ENCODE data around the gene FXYD5. TPM values are rescaled to one million over a fixed set of nuclear protein-coding genes. Genes with fewer than 3 reads are reported as not detected.

FXYD5 gene
- total and polyA plus RNA-seq, 9 of the 15 experiments (the other 6 are each of a cell fraction or from before 2014, with no cell fraction given), result 104 to 537 (median 174) TPM

DNA sequence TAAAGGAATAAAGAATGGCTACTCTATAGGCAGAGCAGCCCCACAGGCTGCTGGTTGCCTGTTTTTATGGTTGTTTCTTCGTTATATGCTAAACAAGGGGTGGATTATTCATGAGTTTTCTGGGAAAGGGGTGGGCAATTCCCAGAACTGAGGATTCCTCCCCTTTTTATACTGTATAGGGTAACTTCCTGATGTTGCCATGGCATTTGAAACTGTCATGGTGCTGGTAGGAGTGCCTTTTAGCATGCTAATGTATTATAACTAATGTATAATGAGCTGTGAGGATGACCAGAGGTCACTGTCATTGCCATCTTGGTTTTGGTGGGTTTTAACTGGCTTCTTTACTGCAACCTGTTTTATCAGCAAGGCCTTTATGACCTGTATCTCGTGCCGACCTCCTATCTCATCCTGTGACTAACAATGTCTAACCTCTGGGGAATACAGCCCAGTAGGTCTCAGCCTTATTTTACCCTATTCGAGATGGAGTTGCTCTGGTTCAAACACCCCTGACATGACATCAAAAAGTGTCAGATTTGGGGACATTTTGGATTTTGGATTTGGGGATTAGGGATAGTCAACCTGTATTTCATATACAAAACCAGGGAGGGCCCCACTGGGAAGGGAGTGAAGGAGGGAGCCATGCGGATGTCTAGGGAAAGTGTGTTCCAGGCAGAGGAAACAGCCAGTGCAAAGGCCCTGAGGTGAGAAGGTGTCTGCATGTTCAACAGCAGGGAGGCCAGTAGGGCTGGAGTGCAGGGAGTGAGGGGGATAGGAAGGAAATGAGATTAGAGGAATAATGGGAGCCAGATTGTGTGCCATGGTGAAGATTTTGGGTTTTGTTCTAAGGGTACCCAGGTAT, 10.9 kb downstream of the FXYD5 start (continued):
- peak; percentile 96 for TF ChIP-seq ZNF311 (CRISPR knock-in tag; IDR thresholded peaks at IDR 0.05)
- TF ChIP-seq ZNF584 (CRISPR knock-in tag; IDR thresholded peaks at IDR 0.05; ENCODE audit: low read depth), result peak; percentile 81; the same call in 1 of the 2 replicates

DNA sequence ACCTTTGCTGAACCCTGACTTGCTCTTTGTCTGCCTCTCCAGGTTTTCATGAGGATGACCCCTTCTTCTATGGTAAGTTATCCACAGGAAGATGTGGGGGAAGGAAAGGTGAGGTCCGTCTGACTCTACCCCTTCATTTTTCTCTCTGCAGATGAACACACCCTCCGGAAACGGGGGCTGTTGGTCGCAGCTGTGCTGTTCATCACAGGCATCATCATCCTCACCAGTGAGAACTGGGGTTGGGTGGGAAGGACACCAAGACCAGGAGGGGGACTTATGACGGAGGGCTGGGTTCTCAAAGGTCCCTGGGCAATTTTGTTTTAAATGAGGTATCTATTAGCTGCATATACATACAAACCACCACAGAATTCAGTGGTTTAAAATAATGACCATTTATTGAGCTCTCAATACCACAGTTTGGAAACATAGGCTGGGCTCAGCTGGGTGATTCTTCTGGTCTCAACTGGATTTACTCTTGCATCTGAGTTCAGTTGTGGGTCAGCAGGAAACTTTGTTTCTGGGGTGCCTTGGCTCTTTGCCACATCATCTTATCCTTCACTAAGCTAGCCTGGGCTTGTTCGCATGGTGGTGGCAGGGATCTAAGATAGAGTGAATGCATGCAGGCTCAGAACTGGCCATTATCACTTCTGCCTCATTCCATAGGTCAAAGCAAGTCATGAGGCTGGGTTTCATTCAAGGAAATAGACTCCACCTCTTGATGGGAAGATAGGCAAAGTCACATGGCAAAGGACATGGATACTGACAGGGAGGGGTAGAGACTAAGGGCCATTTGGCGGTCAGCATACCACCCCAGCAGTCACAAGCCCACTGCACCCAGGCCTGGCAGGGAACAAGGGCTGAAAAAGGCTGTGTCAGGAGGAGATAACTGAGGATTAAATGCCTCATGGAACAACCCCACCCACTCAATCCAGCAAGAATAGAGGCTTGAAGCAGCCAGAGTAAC, 11.8 kb downstream of the FXYD5 start:
- POLR2A ChIA-PET, result interaction anchor here (0.5 to 1.1 kb wide), 3 partner anchors 9 to 963 kb away, joined by 3 read pairs; no protein-coding TSS in a partner anchor
- peak overlapping the region; percentile 64 for H3K4me2 ChIP-seq (ENCODE audit: insufficient read depth, low read length)
- TF ChIP-seq CBX1 (IDR thresholded peaks at IDR 0.05; ENCODE audit: low read depth) (no peak), PML (IDR thresholded peaks at IDR 0.05; ENCODE audit: low read length) (0 out of 2 replicates have a peak, but pooled peaks have one; percentile 33), ZNF263 (CRISPR knock-in tag; IDR thresholded peaks at IDR 0.05; ENCODE audit: borderline replicate concordance) (no peak), TCF7L2 (IDR thresholded peaks at IDR 0.05; ENCODE audit: low read depth, low read length) (no peak), MEF2A (IDR thresholded peaks at IDR 0.05; ENCODE audit: control insufficient read depth, low read depth, low read length) (no peak), PHF20 (IDR thresholded peaks at IDR 0.05; ENCODE audit: partially characterized antibody) (no peak), GATAD2B (IDR thresholded peaks at IDR 0.05; ENCODE audit: borderline replicate concordance) (0 out of 2 replicates have a peak, but pooled peaks have one; percentile 28), RFX7 (CRISPR knock-in tag; IDR thresholded peaks at IDR 0.05) (peak; percentile 72; the same call in 1 of the 2 replicates), SMARCC2 (IDR thresholded peaks at IDR 0.05; ENCODE audit: low read depth) (no peak; the same call in 1 of the 2 replicates), TEAD1 (CRISPR knock-in tag; IDR thresholded peaks at IDR 0.05) (peak in 1 of 2 experiments; percentile 11; a peak in 2 of 4 replicates)
- TF ChIP-seq, protein P1, sequence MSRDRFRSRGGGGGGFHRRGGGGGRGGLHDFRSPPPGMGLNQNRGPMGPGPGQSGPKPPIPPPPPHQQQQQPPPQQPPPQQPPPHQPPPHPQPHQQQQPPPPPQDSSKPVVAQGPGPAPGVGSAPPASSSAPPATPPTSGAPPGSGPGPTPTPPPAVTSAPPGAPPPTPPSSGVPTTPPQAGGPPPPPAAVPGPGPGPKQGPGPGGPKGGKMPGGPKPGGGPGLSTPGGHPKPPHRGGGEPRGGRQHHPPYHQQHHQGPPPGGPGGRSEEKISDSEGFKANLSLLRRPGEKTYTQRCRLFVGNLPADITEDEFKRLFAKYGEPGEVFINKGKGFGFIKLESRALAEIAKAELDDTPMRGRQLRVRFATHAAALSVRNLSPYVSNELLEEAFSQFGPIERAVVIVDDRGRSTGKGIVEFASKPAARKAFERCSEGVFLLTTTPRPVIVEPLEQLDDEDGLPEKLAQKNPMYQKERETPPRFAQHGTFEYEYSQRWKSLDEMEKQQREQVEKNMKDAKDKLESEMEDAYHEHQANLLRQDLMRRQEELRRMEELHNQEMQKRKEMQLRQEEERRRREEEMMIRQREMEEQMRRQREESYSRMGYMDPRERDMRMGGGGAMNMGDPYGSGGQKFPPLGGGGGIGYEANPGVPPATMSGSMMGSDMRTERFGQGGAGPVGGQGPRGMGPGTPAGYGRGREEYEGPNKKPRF (IDR thresholded peaks at IDR 0.05; ENCODE audit: low read depth, low read length), result no peak

More for the DNA sequence above, 11.8 kb downstream of the FXYD5 start:
- peak; percentile 100 for FAIRE-seq
- H3K9me1 ChIP-seq (ENCODE audit: control insufficient read depth, insufficient read depth, low read length), result no peaks in the 10 kb centered on the region
- peak overlapping the region; percentile 77 for H3K27ac ChIP-seq (ENCODE audit: extremely low read depth, low read depth, low read length)
- no peak overlapping the region for H3K4me3 ChIP-seq
- peak overlapping the region; percentile 6; the same call in 1 of the 2 replicates for H2AFZ ChIP-seq (ENCODE audit: low read depth, low read length)
- peak overlapping the region; percentile 58 to 59; a peak in 3 of 4 replicates for H3K9ac ChIP-seq (ENCODE audit: insufficient read depth in 1 of 2, low read depth in 2 of 2, low read length in 2 of 2)
- in situ Hi-C loops (cut with MboI), result no loop called here
- H3K27me3 ChIP-seq (ENCODE audit: control insufficient read depth in 2 of 2, insufficient read depth in 2 of 2, low read length in 2 of 2), result no peaks in the 10 kb centered on the region; a peak in 1 of 5 replicates
- 7% methylated on average over 7 of the region's 7 CpGs for WGBS (ENCODE audit: insufficient coverage, low coverage, missing lambda C conversion rate)
- peaks cover 96% of the 10 kb centered on the region for H3K36me3 ChIP-seq (ENCODE audit: control insufficient read depth, insufficient read depth, low read length)
- BruUV-seq (replicated peaks), result no TSS peak
- H4K20me1 ChIP-seq (replicated peaks; ENCODE audit: control insufficient read depth, insufficient read depth, low read length), result no peaks in the 10 kb centered on the region
- intact Hi-C loops (cut with micrococcal nuclease), result loop anchor here (5.0 kb wide), 2 partner anchors 41 to 81 kb away; partner anchors contain the start of gene LSR
- ATAC-seq, result peak; percentile 87
- CTCF ChIA-PET (ENCODE audit: low intra/inter-chr PET ratio), result no interaction called here
- H3K9me3 ChIP-seq (replicated peaks; ENCODE audit: control insufficient read depth, insufficient read depth, low read depth, low read length), result no peaks in the 10 kb centered on the region
- peaks cover 37% of the 10 kb centered on the region for H3K79me2 ChIP-seq (ENCODE audit: control insufficient read depth, insufficient read depth, low read length)
- peak; percentile 59 to 97 (median 76) for DNase-seq (ENCODE audit: extremely low read depth in 1 of 4, low spot score in 3 of 4)
- peaks cover 55 to 65% of the 10 kb centered on the region in 2 experiments for H3K4me1 ChIP-seq (replicated peaks in 1 of 2; ENCODE audit: control insufficient read depth in 2 of 2, insufficient read depth in 2 of 2, low read length in 2 of 2)
